ENCODE measurements around the gene PATZ1. TPM values are rescaled to one million over a fixed set of nuclear protein-coding genes. Genes with fewer than 3 reads are reported as not detected.
A peak's percentile ranks its signal among the peaks of the same experiment; 100 is the strongest.

Gene PATZ1
- total RNA-seq, 1 experiment from 2014 or later, result 120 TPM

DNA sequence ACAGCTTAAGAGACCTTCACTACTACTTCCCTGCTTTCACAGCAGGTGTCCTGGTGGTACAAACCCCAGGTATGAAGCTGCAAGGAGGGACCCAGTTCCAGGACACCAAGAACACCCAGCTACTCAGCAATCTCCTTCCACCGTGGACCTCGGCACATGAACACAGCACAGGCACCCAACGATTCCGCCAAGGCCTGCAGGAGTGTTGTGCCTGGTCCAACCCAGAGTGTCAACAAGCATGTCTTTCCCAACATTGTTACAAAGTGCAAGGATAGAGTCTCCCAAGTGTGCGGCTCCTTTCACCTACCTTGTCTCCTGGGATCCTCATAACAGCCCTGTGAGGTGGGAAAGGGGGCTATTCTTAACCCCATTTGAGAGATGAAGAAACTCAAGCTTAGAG is 11.8 kb downstream of the PATZ1 start:
- peak overlapping the region in 1 of 3 experiments; percentile 85; a peak in 1 of 7 replicates for H3K27ac Mint-ChIP-seq
- no peak overlapping the region for H3K4me3 Mint-ChIP-seq

More for the DNA sequence above, 11.8 kb downstream of the PATZ1 start:
- no peak overlapping the region for H2AK5ac ChIP-seq (ENCODE audit: insufficient read length, low read length)
- H4K20me1 ChIP-seq (ENCODE audit: control insufficient read depth, insufficient read depth, insufficient read length), result no peaks in the 10 kb centered on the region
- no peaks in the 10 kb centered on the region; the same call in 1 of the 2 replicates for H3K79me2 ChIP-seq (ENCODE audit: insufficient read depth, low read length)
- no peak overlapping the region for H3T11ph ChIP-seq (ENCODE audit: low read length)
- no peak overlapping the region for H3K56ac ChIP-seq (ENCODE audit: insufficient read length, low read depth, low read length)
- H3K4me1 ChIP-seq (ENCODE audit: insufficient read depth, low read length), result no peaks in the 10 kb centered on the region
- H3K23me2 ChIP-seq (ENCODE audit: insufficient read length, low read depth, low read length, poor library complexity, severe bottlenecking), result no peaks in the 10 kb centered on the region
- no peak overlapping the region for H3K4me2 ChIP-seq (ENCODE audit: insufficient read depth, insufficient read length, low read length)
- H2AFZ ChIP-seq (ENCODE audit: low read length), result no peak overlapping the region
- H4K91ac ChIP-seq (ENCODE audit: insufficient read length, low read depth, low read length), result no peak overlapping the region
- no peak overlapping the region for H3K18ac ChIP-seq (ENCODE audit: insufficient read length, low read depth, low read length)
- no CpG with 5 or more reads among the region's 5 CpGs for WGBS (ENCODE audit: extremely low coverage, insufficient read length, low lambda C conversion rate)
- no peak overlapping the region for H3K4ac ChIP-seq (ENCODE audit: low read depth, low read length)
- no peak overlapping the region for H2BK20ac ChIP-seq (ENCODE audit: low read depth, low read length, poor library complexity, severe bottlenecking)
- H2BK12ac ChIP-seq (ENCODE audit: insufficient read length, low read depth, low read length), result no peak overlapping the region
- no peak overlapping the region for H2BK5ac ChIP-seq (ENCODE audit: insufficient read length, low read length)
- no peak overlapping the region for H3K23ac ChIP-seq (ENCODE audit: insufficient read length, low read depth, low read length)
- peaks cover 12 to 20% of the 10 kb centered on the region in 2 experiments for H3K4me1 Mint-ChIP-seq
- TF ChIP-seq, protein P1, sequence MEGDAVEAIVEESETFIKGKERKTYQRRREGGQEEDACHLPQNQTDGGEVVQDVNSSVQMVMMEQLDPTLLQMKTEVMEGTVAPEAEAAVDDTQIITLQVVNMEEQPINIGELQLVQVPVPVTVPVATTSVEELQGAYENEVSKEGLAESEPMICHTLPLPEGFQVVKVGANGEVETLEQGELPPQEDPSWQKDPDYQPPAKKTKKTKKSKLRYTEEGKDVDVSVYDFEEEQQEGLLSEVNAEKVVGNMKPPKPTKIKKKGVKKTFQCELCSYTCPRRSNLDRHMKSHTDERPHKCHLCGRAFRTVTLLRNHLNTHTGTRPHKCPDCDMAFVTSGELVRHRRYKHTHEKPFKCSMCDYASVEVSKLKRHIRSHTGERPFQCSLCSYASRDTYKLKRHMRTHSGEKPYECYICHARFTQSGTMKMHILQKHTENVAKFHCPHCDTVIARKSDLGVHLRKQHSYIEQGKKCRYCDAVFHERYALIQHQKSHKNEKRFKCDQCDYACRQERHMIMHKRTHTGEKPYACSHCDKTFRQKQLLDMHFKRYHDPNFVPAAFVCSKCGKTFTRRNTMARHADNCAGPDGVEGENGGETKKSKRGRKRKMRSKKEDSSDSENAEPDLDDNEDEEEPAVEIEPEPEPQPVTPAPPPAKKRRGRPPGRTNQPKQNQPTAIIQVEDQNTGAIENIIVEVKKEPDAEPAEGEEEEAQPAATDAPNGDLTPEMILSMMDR (conservative IDR thresholded peaks at IDR 0.05), result no peak
- no peaks in the 10 kb centered on the region for H3K27me3 ChIP-seq (ENCODE audit: insufficient read depth, low read length)
- H3K9me3 ChIP-seq (ENCODE audit: control insufficient read depth, low read depth, low read length), result no peaks in the 10 kb centered on the region
- no peaks in the 10 kb centered on the region for H3K27me3 Mint-ChIP-seq (ENCODE audit: low read depth)
- H3K9ac ChIP-seq (ENCODE audit: extremely low read depth, insufficient read length, low read length), result no peak overlapping the region
- no peak overlapping the region for H2BK120ac ChIP-seq (ENCODE audit: low read depth, low read length, poor library complexity, severe bottlenecking)
- peaks cover 3% of the 10 kb centered on the region for H3K79me1 ChIP-seq (ENCODE audit: insufficient read depth, low read depth, low read length, poor library complexity, severe bottlenecking)
- no peak overlapping the region for H3K14ac ChIP-seq (ENCODE audit: insufficient read depth, low read length)
- H2BK15ac ChIP-seq (ENCODE audit: low read depth, low read length), result no peak overlapping the region
- H3K27ac ChIP-seq (ENCODE audit: insufficient read length, low read depth, low read length), result no peak overlapping the region
- H3K36me3 Mint-ChIP-seq (ENCODE audit: insufficient read depth in 1 of 3, low read depth in 3 of 3), result peaks cover 54 to 94% (median 89%) of the 10 kb centered on the region in 3 experiments
- H4K8ac ChIP-seq (replicated peaks; ENCODE audit: insufficient read length, low read depth, low read length), result no peak overlapping the region
- DNase-seq, result no peak
- no peaks in the 10 kb centered on the region for H3K9me3 Mint-ChIP-seq
- H4K5ac ChIP-seq (ENCODE audit: insufficient read length, low read depth, low read length), result no peak overlapping the region
